HG03066 (cell line): Measurements from ENCODE around the gene GRK4.

Experiments used
- ATAC-seq: cut with Tn5 transposase; IDR thresholded peaks from one replicate; pipeline ENCODE4 v1.9.1; 2021; ENCODE audit warnings: low read depth; ENCODE audit not compliant: unreplicated experiment

GRK4 gene

GRCh38 chr4:3085948-3086670 lies 122.7 kb downstream of the GRK4 start:
- no peak for ATAC-seq

DNA sequence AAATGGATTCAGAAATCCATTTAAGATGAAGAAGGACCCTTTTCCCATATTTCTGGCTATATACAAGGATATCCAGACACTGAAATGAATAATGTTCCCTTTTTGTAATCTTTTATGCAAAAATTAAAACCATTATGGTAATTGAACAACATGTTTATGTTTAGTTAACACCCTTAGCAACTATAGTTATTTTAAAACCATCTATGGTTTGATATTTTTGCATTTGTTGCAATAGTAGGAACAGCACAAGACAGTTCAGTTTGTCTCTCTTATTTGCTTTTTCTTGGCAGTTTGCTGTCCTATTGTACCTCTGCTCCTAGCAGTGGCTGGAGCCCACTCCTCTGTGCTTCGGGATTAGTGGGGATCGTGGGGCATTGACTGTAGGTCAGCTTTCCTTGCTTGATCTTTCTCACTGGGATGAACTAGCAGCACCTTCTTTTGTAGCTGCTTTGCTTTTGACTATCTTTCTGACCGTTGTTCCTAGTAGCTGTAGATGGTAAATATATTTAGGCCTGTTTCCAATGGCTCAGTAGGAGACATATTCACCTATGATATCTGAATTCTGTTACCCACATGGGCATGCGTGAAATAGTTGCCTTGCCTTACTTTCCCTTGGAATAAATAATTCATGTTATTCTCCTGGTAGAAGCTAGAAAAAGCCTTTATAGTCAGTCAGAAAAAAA lies 123.9 kb downstream of the GRK4 start:
- no peak for ATAC-seq
